ENCODE results near the gene ZNF77.

DNA sequence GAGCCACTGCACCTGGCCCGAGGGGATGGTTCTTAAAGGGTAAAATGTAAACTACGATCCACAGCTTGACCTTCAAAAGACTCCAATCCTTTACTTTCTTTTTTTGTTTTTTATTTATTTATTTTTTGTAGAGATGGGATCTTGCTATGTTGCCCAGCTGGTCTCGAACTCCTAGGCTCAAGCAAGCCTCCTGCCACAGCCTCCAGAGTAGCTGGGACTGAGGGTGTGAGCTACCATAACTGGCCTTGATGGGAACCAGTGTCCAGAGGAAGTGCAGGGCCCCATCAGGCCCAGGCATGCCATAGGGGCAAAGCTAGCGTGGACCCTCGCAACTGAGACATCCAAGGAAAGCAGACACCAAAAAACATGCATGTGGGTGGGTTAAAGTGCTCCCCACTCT, 18.4 kb upstream of the ZNF77 start:
- TF ChIP-seq CEBPB (IDR thresholded peaks at IDR 0.05; ENCODE audit: low read depth) (no peak), ZFX (IDR thresholded peaks at IDR 0.05) (no peak)
- TF ChIP-seq, protein P1, sequence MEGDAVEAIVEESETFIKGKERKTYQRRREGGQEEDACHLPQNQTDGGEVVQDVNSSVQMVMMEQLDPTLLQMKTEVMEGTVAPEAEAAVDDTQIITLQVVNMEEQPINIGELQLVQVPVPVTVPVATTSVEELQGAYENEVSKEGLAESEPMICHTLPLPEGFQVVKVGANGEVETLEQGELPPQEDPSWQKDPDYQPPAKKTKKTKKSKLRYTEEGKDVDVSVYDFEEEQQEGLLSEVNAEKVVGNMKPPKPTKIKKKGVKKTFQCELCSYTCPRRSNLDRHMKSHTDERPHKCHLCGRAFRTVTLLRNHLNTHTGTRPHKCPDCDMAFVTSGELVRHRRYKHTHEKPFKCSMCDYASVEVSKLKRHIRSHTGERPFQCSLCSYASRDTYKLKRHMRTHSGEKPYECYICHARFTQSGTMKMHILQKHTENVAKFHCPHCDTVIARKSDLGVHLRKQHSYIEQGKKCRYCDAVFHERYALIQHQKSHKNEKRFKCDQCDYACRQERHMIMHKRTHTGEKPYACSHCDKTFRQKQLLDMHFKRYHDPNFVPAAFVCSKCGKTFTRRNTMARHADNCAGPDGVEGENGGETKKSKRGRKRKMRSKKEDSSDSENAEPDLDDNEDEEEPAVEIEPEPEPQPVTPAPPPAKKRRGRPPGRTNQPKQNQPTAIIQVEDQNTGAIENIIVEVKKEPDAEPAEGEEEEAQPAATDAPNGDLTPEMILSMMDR (IDR thresholded peaks at IDR 0.05 in 2 of 3, conservative IDR thresholded peaks at IDR 0.05 in 1 of 3; ENCODE audit: borderline replicate concordance in 1 of 3, insufficient read depth in 1 of 3, low read depth in 2 of 3, low read length in 2 of 3): no peak

Measured in HCT116 (cell line).